H9 (cell line): ENCODE data around the gene GLCCI1. TPM values are rescaled to one million over a fixed set of nuclear protein-coding genes. Genes with fewer than 3 reads are reported as not detected.
A peak's percentile ranks its signal among the peaks of the same experiment; 100 is the strongest.

Source experiments
- DNase-seq: peaks from one replicate; pipeline ENCODE4 v3.0.0-alpha.2; 2017
- H2AFZ ChIP-seq: one replicate; pipeline ENCODE4 v1.6.1; 2013; ENCODE audit warnings: mild to moderate bottlenecking, low read length, control low read depth, moderate library complexity
- H2AK5ac ChIP-seq: 2 replicates; pipeline ENCODE4 v1.6.1; 2013; ENCODE audit warnings: low read length, control low read depth, mixed read lengths; ENCODE audit not compliant: insufficient read length
- H2BK120ac ChIP-seq: one replicate; pipeline ENCODE4 v1.6.1; 2013; ENCODE audit warnings: low read depth, mild to moderate bottlenecking, low read length, control low read depth, inconsistent platforms; ENCODE audit not compliant: poor library complexity, severe bottlenecking
- H2BK12ac ChIP-seq: 2 replicates; pipeline ENCODE4 v1.6.1; 2013; ENCODE audit warnings: low read length, control low read depth, mixed read lengths, low read depth; ENCODE audit not compliant: insufficient read length
- H2BK15ac ChIP-seq: 2 replicates; pipeline ENCODE4 v1.6.1; 2013; ENCODE audit warnings: low read depth, low read length, control low read depth
- H2BK20ac ChIP-seq: one replicate; pipeline ENCODE4 v1.6.1; 2013; ENCODE audit warnings: low read depth, mild to moderate bottlenecking, low read length, control low read depth, inconsistent platforms; ENCODE audit not compliant: poor library complexity, severe bottlenecking
- H2BK5ac ChIP-seq: 2 replicates; pipeline ENCODE4 v1.6.1; 2013; ENCODE audit warnings: low read length, control low read depth, mixed read lengths; ENCODE audit not compliant: insufficient read length
- H3K14ac ChIP-seq: 2 replicates; pipeline ENCODE4 v1.6.1; 2013; ENCODE audit warnings: low read length, control low read depth; ENCODE audit not compliant: insufficient read depth
- H3K18ac ChIP-seq: 2 replicates; pipeline ENCODE4 v1.6.1; 2013; ENCODE audit warnings: low read depth, mild to moderate bottlenecking, mixed read lengths, low read length, control low read depth; ENCODE audit not compliant: insufficient read length
- H3K23ac ChIP-seq: 2 replicates; pipeline ENCODE4 v1.6.1; 2013; ENCODE audit warnings: low read length, control low read depth, mixed read lengths, low read depth; ENCODE audit not compliant: insufficient read length
- H3K23me2 ChIP-seq: 2 replicates; pipeline ENCODE4 v1.6.1; 2013; ENCODE audit warnings: low read depth, mild to moderate bottlenecking, mixed read lengths, low read length, control low read depth; ENCODE audit not compliant: insufficient read length, poor library complexity, severe bottlenecking
- H3K27ac ChIP-seq: 2 replicates; pipeline ENCODE4 v1.5.1; 2013; ENCODE audit warnings: low read length, control low read depth, mixed read lengths, low read depth; ENCODE audit not compliant: insufficient read length
- H3K27me3 ChIP-seq: 2 replicates; pipeline ENCODE4 v1.6.1; 2013; ENCODE audit warnings: low read length, control low read depth, inconsistent platforms; ENCODE audit not compliant: insufficient read depth
- H3K4ac ChIP-seq: 2 replicates; pipeline ENCODE4 v1.6.1; 2013; ENCODE audit warnings: low read depth, mild to moderate bottlenecking, control low read depth, inconsistent platforms, low read length, moderate library complexity
- H3K4me1 ChIP-seq: 2 replicates; pipeline ENCODE4 v1.6.1; 2013; ENCODE audit warnings: low read length, control low read depth, inconsistent platforms; ENCODE audit not compliant: insufficient read depth
- H3K4me2 ChIP-seq: 2 replicates; pipeline ENCODE4 v1.6.1; 2013; ENCODE audit warnings: low read length, control low read depth, mixed read lengths; ENCODE audit not compliant: insufficient read length, insufficient read depth
- H3K56ac ChIP-seq: 2 replicates; pipeline ENCODE4 v1.6.1; 2013; ENCODE audit warnings: low read depth, mild to moderate bottlenecking, mixed read lengths, low read length, control low read depth; ENCODE audit not compliant: insufficient read length
- H3K79me1 ChIP-seq: 2 replicates; pipeline ENCODE4 v1.6.1; 2013; ENCODE audit warnings: low read depth, mild to moderate bottlenecking, moderate library complexity, low read length, control low read depth, inconsistent platforms; ENCODE audit not compliant: insufficient read depth, poor library complexity, severe bottlenecking
- H3K79me2 ChIP-seq: 2 replicates; pipeline ENCODE4 v1.6.1; 2013; ENCODE audit warnings: low read length, control low read depth, inconsistent platforms; ENCODE audit not compliant: insufficient read depth
- H3K9ac ChIP-seq: 2 replicates; pipeline ENCODE4 v1.6.1; 2013; ENCODE audit warnings: low read length, control low read depth, mixed read lengths; ENCODE audit not compliant: insufficient read length; ENCODE audit errors: extremely low read depth
- H3K9me3 ChIP-seq: one replicate; pipeline ENCODE4 v1.6.1; 2013; ENCODE audit warnings: low read depth, low read length, inconsistent platforms; ENCODE audit not compliant: control insufficient read depth
- H3T11ph ChIP-seq: one replicate; pipeline ENCODE4 v1.6.1; 2013; ENCODE audit warnings: mild to moderate bottlenecking, low read length, control low read depth, inconsistent platforms
- H4K20me1 ChIP-seq: one replicate; pipeline ENCODE4 v1.6.1; 2013; ENCODE audit not compliant: control insufficient read depth, insufficient read length, insufficient read depth
- H4K5ac ChIP-seq: 2 replicates; pipeline ENCODE4 v1.6.1; 2013; ENCODE audit warnings: low read depth, mild to moderate bottlenecking, mixed read lengths, low read length, control low read depth; ENCODE audit not compliant: insufficient read length
- H4K8ac ChIP-seq: replicated peaks from 2 replicates; pipeline ENCODE4 v1.6.1; 2013; ENCODE audit warnings: low read length, control low read depth, mixed read lengths, low read depth; ENCODE audit not compliant: insufficient read length
- H4K91ac ChIP-seq: 2 replicates; pipeline ENCODE4 v1.6.1; 2013; ENCODE audit warnings: low read depth, mild to moderate bottlenecking, moderate library complexity, mixed read lengths, low read length, control low read depth; ENCODE audit not compliant: insufficient read length
- H3K27ac Mint-ChIP-seq, 3 experiments: 2 replicates in 2 of 3; 3 replicates in 1 of 3; pipeline ENCODE4 v1.8.0; 2020 to 2021; ENCODE audit warnings: mixed read lengths in 3 of 3, mild to moderate bottlenecking in 1 of 3, moderate library complexity in 1 of 3
- H3K27me3 Mint-ChIP-seq: 2 replicates; pipeline ENCODE4 v1.8.0; 2021; ENCODE audit warnings: low read depth, mild to moderate bottlenecking, moderate library complexity, mixed read lengths
- H3K36me3 Mint-ChIP-seq, 3 experiments: 2 replicates in 2 of 3; 3 replicates in 1 of 3; pipeline ENCODE4 v1.8.0; 2020 to 2021; ENCODE audit warnings: low read depth in 3 of 3, mixed read lengths in 3 of 3; ENCODE audit not compliant: insufficient read depth in 1 of 3
- H3K4me1 Mint-ChIP-seq, 2 experiments: 2 replicates each; pipeline ENCODE4 v1.8.0; 2020; ENCODE audit warnings: mixed read lengths in 2 of 2
- H3K4me3 Mint-ChIP-seq, 2 experiments: 2 replicates in 1 of 2; 3 replicates in 1 of 2; pipeline ENCODE4 v1.8.0; 2020 to 2021; ENCODE audit warnings: mild to moderate bottlenecking in 2 of 2, mixed read lengths in 2 of 2, moderate library complexity in 1 of 2
- H3K9me3 Mint-ChIP-seq, 2 experiments: 2 replicates in 1 of 2; 3 replicates in 1 of 2; pipeline ENCODE4 v1.8.0; 2020; ENCODE audit warnings: mild to moderate bottlenecking in 2 of 2, mixed read lengths in 2 of 2, moderate library complexity in 1 of 2
- WGBS: extraction: QIAGEN DNeasy Blood & Tissue Kit; methylation state at CpG from one replicate; pipeline ENCODE4 v1.1.7; 2013; ENCODE audit warnings: missing lambda C conversion rate, low lambda C conversion rate, mixed read lengths; ENCODE audit not compliant: insufficient read length; ENCODE audit errors: extremely low coverage; 5-methylcytosine and 5-hydroxymethylcytosine counted together
- total RNA-seq: library from RNA; stranded (reverse); gene quantifications from 2 replicates; pipeline ENCODE4 v1.2.1, GENCODE V29; 2021
- TF ChIP-seq, protein P1 (sequence below): fragments of 200-600 bp; sonication (generic); conservative IDR thresholded peaks from 3 replicates; pipeline ENCODE4 v1.8.0; 2021; ENCODE audit warnings: antibody characterized with exemption, mild to moderate bottlenecking

Gene GLCCI1
- total RNA-seq, 1 experiment from 2014 or later: 19.1 TPM

DNA sequence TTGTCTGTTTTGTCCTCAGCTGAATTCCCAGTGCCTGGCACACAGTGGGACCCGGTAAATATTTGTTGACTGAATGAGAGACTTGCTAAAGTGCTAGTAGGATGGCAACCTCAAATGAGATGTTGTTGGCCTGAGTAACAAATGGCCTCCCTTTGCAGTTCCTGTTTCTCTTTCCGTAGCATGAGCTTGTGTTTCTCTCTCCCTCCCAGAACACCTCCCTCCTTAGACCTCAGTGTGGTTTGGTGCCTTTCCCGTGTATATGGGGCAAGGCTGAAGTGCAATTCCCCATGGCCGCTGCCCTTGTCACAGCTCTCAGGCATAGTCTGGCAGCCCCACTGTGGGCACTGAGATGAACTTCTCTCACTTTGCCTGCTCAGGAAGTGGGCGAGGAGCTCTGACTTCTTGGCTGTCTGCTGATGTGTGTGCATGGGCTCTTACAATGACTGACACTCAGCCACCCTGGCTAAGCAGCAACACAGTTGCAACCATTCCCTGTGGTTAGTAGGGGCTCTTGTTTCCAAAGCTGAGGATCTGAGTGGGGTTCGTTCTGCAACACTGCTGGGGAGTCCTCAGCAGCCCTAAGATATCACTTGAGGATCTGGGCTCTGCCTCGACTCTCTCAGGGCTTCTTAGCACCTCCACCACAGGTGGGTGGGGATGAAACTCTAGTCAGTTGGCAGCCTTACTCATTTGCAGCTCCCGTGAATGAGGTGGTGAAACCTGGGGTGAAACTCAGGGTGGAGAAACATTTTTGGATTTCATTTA is 157.3 kb downstream of the GLCCI1 start:
- Mint-ChIP-seq H3K27ac (peak overlapping the region in 1 of 3 experiments; percentile 78; a peak in 2 of 7 replicates), H3K4me1 (peaks cover 10 to 14% of the 10 kb centered on the region in 2 experiments), H3K4me3 (no peak overlapping the region), H3K9me3 (no peaks in the 10 kb centered on the region; a peak in 1 of 5 replicates), H3K27me3 (no peaks in the 10 kb centered on the region), H3K36me3 (peaks cover 0 to 6% (median 6%) of the 10 kb centered on the region in 3 experiments; a peak in 3 of 7 replicates)
- Histone ChIP-seq H3K23me2 (no peaks in the 10 kb centered on the region), H2AK5ac (no peak overlapping the region), H4K8ac (no peak overlapping the region), H3K9ac (no peak overlapping the region), H3K4ac (no peak overlapping the region), H2BK120ac (no peak overlapping the region), H3T11ph (no peak overlapping the region), H3K56ac (no peak overlapping the region), H3K27ac (no peak overlapping the region), H4K20me1 (no peaks in the 10 kb centered on the region), H3K79me1 (no peaks in the 10 kb centered on the region), H2BK12ac (no peak overlapping the region), H3K14ac (no peak overlapping the region), H2BK15ac (no peak overlapping the region), H3K4me1 (no peaks in the 10 kb centered on the region), H3K18ac (no peak overlapping the region), H4K91ac (no peak overlapping the region), H2BK5ac (no peak overlapping the region), H2AFZ (no peak overlapping the region), H3K79me2 (no peaks in the 10 kb centered on the region), H3K4me2 (no peak overlapping the region), H3K27me3 (no peaks in the 10 kb centered on the region), H2BK20ac (no peak overlapping the region), H4K5ac (no peak overlapping the region), H3K23ac (no peak overlapping the region), H3K9me3 (no peaks in the 10 kb centered on the region)
- TF ChIP-seq, protein P1, sequence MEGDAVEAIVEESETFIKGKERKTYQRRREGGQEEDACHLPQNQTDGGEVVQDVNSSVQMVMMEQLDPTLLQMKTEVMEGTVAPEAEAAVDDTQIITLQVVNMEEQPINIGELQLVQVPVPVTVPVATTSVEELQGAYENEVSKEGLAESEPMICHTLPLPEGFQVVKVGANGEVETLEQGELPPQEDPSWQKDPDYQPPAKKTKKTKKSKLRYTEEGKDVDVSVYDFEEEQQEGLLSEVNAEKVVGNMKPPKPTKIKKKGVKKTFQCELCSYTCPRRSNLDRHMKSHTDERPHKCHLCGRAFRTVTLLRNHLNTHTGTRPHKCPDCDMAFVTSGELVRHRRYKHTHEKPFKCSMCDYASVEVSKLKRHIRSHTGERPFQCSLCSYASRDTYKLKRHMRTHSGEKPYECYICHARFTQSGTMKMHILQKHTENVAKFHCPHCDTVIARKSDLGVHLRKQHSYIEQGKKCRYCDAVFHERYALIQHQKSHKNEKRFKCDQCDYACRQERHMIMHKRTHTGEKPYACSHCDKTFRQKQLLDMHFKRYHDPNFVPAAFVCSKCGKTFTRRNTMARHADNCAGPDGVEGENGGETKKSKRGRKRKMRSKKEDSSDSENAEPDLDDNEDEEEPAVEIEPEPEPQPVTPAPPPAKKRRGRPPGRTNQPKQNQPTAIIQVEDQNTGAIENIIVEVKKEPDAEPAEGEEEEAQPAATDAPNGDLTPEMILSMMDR: no peak
- DNase-seq: no peak
- whole genome bisulfite sequencing: no CpG with 5 or more reads among the region's 8 CpGs
